HG03175 (cell line): ENCODE results near the gene ASB2.
A peak's percentile ranks its signal among the peaks of the same experiment; 100 is the strongest.

Experiments used
- ATAC-seq: cut with Tn5 transposase; IDR thresholded peaks from one replicate; pipeline ENCODE4 v1.9.1; 2021; ENCODE audit warnings: mild to moderate bottlenecking, moderate library complexity; ENCODE audit not compliant: unreplicated experiment

ASB2 gene

GRCh38 chr14:93906341-93907329 is 69.7 kb downstream of the ASB2 start:
- peak; percentile 78 for ATAC-seq

- no peak for ATAC-seq
Measured at GRCh38 chr14:93905623-93906022, 70.7 kb downstream of the ASB2 start.

- ATAC-seq = no peak
Measured at GRCh38 chr14:93903342-93904184, 72.8 kb downstream of the ASB2 start.

- ATAC-seq = no peak
Measured at GRCh38 chr14:93902619-93903307, 73.6 kb downstream of the ASB2 start.

GRCh38 chr14:93901813-93902212 is 74.6 kb downstream of the ASB2 start:
- no peak for ATAC-seq

- no peak for ATAC-seq
Measured at GRCh38 chr14:93898731-93899130, 77.6 kb downstream of the ASB2 start.

- ATAC-seq = no peak
Measured at GRCh38 chr14:93898081-93898611, 78.2 kb downstream of the ASB2 start.

GRCh38 chr14:93897476-93897845 is 78.9 kb downstream of the ASB2 start:
- no peak for ATAC-seq

GRCh38 chr14:93895023-93895604 is 81.3 kb downstream of the ASB2 start:
- no peak for ATAC-seq

GRCh38 chr14:93893661-93894261 is 82.6 kb downstream of the ASB2 start:
- ATAC-seq = no peak

- ATAC-seq = no peak
Measured at GRCh38 chr14:93892923-93893558, 83.3 kb downstream of the ASB2 start.

- ATAC-seq = no peak
Measured at GRCh38 chr14:93892505-93892839, 83.9 kb downstream of the ASB2 start.

GRCh38 chr14:93891756-93892504 is 84.4 kb downstream of the ASB2 start:
- ATAC-seq = no peak

GRCh38 chr14:93889739-93890483 is 86.5 kb downstream of the ASB2 start:
- no peak for ATAC-seq

GRCh38 chr14:93888995-93889394 is 87.4 kb downstream of the ASB2 start:
- no peak for ATAC-seq

- no peak for ATAC-seq
Measured at GRCh38 chr14:93884950-93885349, 91.4 kb downstream of the ASB2 start.
